Activated CD4-positive, CD25-positive, alpha-beta regulatory T cell treated with anti-CD3 and anti-CD28 coated beads, Interleukin-2, amount 50 U/mL, for 16 hours (primary cell): ENCODE measurements around the gene SENP8.

Experiments
- DNase-seq: peaks from one replicate; pipeline ENCODE4 v3.0.0-alpha.2; 2020; ENCODE audit warnings: low read depth, low spot score

Gene SENP8

GRCh38 chr15:72175186-72176044 is 57.2 kb downstream of the SENP8 start:
- DNase-seq = no peak

- DNase-seq = no peak
Measured at GRCh38 chr15:72176159-72176558, 58.0 kb downstream of the SENP8 start.

- DNase-seq = no peak
Measured at GRCh38 chr15:72176743-72177142, 58.5 kb downstream of the SENP8 start.

- no peak for DNase-seq
Measured at GRCh38 chr15:72178976-72179585, 60.9 kb downstream of the SENP8 start.

GRCh38 chr15:72179950-72180581 is 61.9 kb downstream of the SENP8 start:
- no peak for DNase-seq

- DNase-seq = no peak
Measured at GRCh38 chr15:72180761-72181324, 62.6 kb downstream of the SENP8 start.

- DNase-seq = no peak
Measured at GRCh38 chr15:72182244-72182643, 64.0 kb downstream of the SENP8 start.

- DNase-seq = no peak
Measured at GRCh38 chr15:72182673-72183072, 64.5 kb downstream of the SENP8 start.

GRCh38 chr15:72183781-72184164 is 65.6 kb downstream of the SENP8 start:
- no peak for DNase-seq

- DNase-seq = no peak
Measured at GRCh38 chr15:72184165-72184811, 66.1 kb downstream of the SENP8 start.

- DNase-seq = no peak
Measured at GRCh38 chr15:72189250-72189902, 71.2 kb downstream of the SENP8 start.

- no peak for DNase-seq
Measured at GRCh38 chr15:72192416-72192815, 74.2 kb downstream of the SENP8 start.
